HEK293 (cell line): Measurements from ENCODE around the gene FAM241A.
"Not testable (repeated sequence)": the region's sequence is repeated elsewhere in the genome, so short reads cannot be mapped to it uniquely, and the experiment has no call there.

Experiments
- CTCF ChIA-PET: fragments of 350-600 bp; formaldehyde crosslinking; extraction: SDS; loops from one replicate; lab custom pipeline; 2021; ENCODE audit warnings: antibody characterized with exemption; lab: Yijun Ruan, JAX
- POLR2A ChIA-PET: fragments of 300-600 bp; formaldehyde crosslinking; extraction: SDS; loops from one replicate; lab custom pipeline; 2020; ENCODE audit warnings: antibody characterized with exemption, inconsistent platforms; lab: Yijun Ruan, JAX
- H3K27ac ChIP-seq: fragments of 200-500 bp; sonication (Bioruptor generic); 2 replicates; pipeline ENCODE4 v1.5.1; 2014; ENCODE audit warnings: low read depth, low read length, control low read depth, inconsistent platforms; ENCODE audit errors: extremely low read depth
- H3K36me3 ChIP-seq, 2 experiments: fragments of 200-500 bp in 1 of 2; sonication (Bioruptor generic) in 1 of 2; 1 replicate in 1 of 2; 2 replicates in 1 of 2; pipeline ENCODE4 v1.5.1; 2014 to 2017; ENCODE audit warnings: inconsistent platforms in 2 of 2, low read length in 2 of 2; ENCODE audit not compliant: control insufficient read depth in 2 of 2, insufficient read depth in 1 of 2
- H3K4me1 ChIP-seq: fragments of 200-500 bp; sonication (Bioruptor generic); 2 replicates; pipeline ENCODE4 v1.5.1; 2014; ENCODE audit warnings: mild to moderate bottlenecking, low read length, inconsistent platforms; ENCODE audit not compliant: control insufficient read depth, insufficient read depth
- H3K4me3 ChIP-seq: 2 replicates; pipeline ENCODE4 v1.5.1; 2011; ENCODE audit warnings: low read depth, mild to moderate bottlenecking, control low read depth, low read length, moderate library complexity
- H3K9me3 ChIP-seq: fragments of 200-500 bp; sonication (Bioruptor generic); 2 replicates; pipeline ENCODE4 v1.5.1; 2014; ENCODE audit warnings: low read depth, low read length, inconsistent platforms; ENCODE audit not compliant: control insufficient read depth, insufficient read depth
- EGR2 ChIP-seq: fragments of 450-650 bp; formaldehyde crosslinking; IDR thresholded peaks from 2 replicates; pipeline ENCODE4 v1.5.1; 2016; ENCODE audit warnings: low read depth, missing biosample characterization, missing genetic modification characterization
- GLIS2 ChIP-seq: fragments of 450-650 bp; formaldehyde crosslinking; IDR thresholded peaks from 2 replicates; pipeline ENCODE4 v1.5.1; 2016; ENCODE audit warnings: missing biosample characterization, missing genetic modification characterization
- HOXA7 ChIP-seq: sonication (generic); formaldehyde crosslinking; IDR thresholded peaks from 2 replicates; pipeline ENCODE4 v1.8.1; 2022; ENCODE audit warnings: missing genetic modification reagents, borderline replicate concordance
- KLF1 ChIP-seq: fragments of 450-650 bp; formaldehyde crosslinking; IDR thresholded peaks from 2 replicates; pipeline ENCODE4 v1.5.1; 2016; ENCODE audit warnings: missing biosample characterization, missing genetic modification characterization
- SP3 ChIP-seq: fragments of 450-650 bp; formaldehyde crosslinking; IDR thresholded peaks from 2 replicates; pipeline ENCODE4 v1.5.1; 2016; ENCODE audit warnings: missing biosample characterization, missing genetic modification characterization
- ZBTB1 ChIP-seq: fragments of 450-650 bp; formaldehyde crosslinking; IDR thresholded peaks from 2 replicates; pipeline ENCODE4 v1.5.1; 2016; ENCODE audit warnings: missing biosample characterization, missing genetic modification characterization
- ZBTB11 ChIP-seq: fragments of 450-650 bp; formaldehyde crosslinking; conservative IDR thresholded peaks from 2 replicates; pipeline ENCODE4 v1.5.1; 2016; ENCODE audit warnings: low read depth, missing biosample characterization, missing genetic modification characterization
- ZBTB8A ChIP-seq: fragments of 450-650 bp; formaldehyde crosslinking; IDR thresholded peaks from 2 replicates; pipeline ENCODE4 v1.5.1; 2016; ENCODE audit warnings: missing biosample characterization, missing genetic modification characterization
- ZEB2 ChIP-seq: fragments of 450-650 bp; formaldehyde crosslinking; IDR thresholded peaks from 2 replicates; pipeline ENCODE4 v1.5.1; 2016; ENCODE audit warnings: missing biosample characterization, missing genetic modification characterization
- ZFP69B ChIP-seq: fragments of 450-650 bp; formaldehyde crosslinking; IDR thresholded peaks from 2 replicates; pipeline ENCODE4 v1.5.1; 2016; ENCODE audit warnings: missing biosample characterization, missing genetic modification characterization
- ZNF10 ChIP-seq: fragments of 450-650 bp; formaldehyde crosslinking; IDR thresholded peaks from 2 replicates; pipeline ENCODE4 v1.5.1; 2017; ENCODE audit warnings: missing biosample characterization, missing genetic modification characterization
- ZNF112 ChIP-seq: fragments of 450-650 bp; formaldehyde crosslinking; IDR thresholded peaks from 2 replicates; pipeline ENCODE4 v1.5.0; 2017; ENCODE audit warnings: missing biosample characterization, missing genetic modification characterization
- ZNF133 ChIP-seq: fragments of 450-650 bp; formaldehyde crosslinking; IDR thresholded peaks from 2 replicates; pipeline ENCODE4 v1.5.1; 2016; ENCODE audit warnings: missing biosample characterization, missing genetic modification characterization
- ZNF146 ChIP-seq: fragments of 450-650 bp; formaldehyde crosslinking; IDR thresholded peaks from 2 replicates; pipeline ENCODE4 v1.5.1; 2016; ENCODE audit warnings: missing biosample characterization, missing genetic modification characterization
- ZNF280D ChIP-seq: fragments of 450-650 bp; formaldehyde crosslinking; IDR thresholded peaks from 2 replicates; pipeline ENCODE4 v1.5.1; 2016; ENCODE audit warnings: missing biosample characterization, missing genetic modification characterization
- ZNF311 ChIP-seq: fragments of 450-650 bp; formaldehyde crosslinking; IDR thresholded peaks from 2 replicates; pipeline ENCODE4 v1.5.1; 2017; ENCODE audit warnings: missing biosample characterization, missing genetic modification characterization, borderline replicate concordance
- ZNF449 ChIP-seq: fragments of 450-650 bp; formaldehyde crosslinking; IDR thresholded peaks from 2 replicates; pipeline ENCODE4 v1.5.1; 2017; ENCODE audit warnings: missing biosample characterization, mild to moderate bottlenecking, missing genetic modification characterization, moderate library complexity
- ZNF48 ChIP-seq: fragments of 450-650 bp; formaldehyde crosslinking; IDR thresholded peaks from 2 replicates; pipeline ENCODE4 v1.5.1; 2016; ENCODE audit warnings: missing biosample characterization, missing genetic modification characterization
- ZNF623 ChIP-seq: fragments of 450-650 bp; formaldehyde crosslinking; IDR thresholded peaks from 2 replicates; pipeline ENCODE4 v1.5.1; 2016; ENCODE audit warnings: missing biosample characterization, missing genetic modification characterization
- ZNF660 ChIP-seq: fragments of 450-650 bp; IDR thresholded peaks from 2 replicates; pipeline ENCODE4 v1.5.1; 2018; ENCODE audit warnings: missing biosample characterization, mild to moderate bottlenecking, missing genetic modification characterization
- ZSCAN4 ChIP-seq: fragments of 450-650 bp; formaldehyde crosslinking; IDR thresholded peaks from 2 replicates; pipeline ENCODE4 v1.5.1; 2017; ENCODE audit warnings: missing biosample characterization, missing genetic modification characterization

FAM241A gene

DNA sequence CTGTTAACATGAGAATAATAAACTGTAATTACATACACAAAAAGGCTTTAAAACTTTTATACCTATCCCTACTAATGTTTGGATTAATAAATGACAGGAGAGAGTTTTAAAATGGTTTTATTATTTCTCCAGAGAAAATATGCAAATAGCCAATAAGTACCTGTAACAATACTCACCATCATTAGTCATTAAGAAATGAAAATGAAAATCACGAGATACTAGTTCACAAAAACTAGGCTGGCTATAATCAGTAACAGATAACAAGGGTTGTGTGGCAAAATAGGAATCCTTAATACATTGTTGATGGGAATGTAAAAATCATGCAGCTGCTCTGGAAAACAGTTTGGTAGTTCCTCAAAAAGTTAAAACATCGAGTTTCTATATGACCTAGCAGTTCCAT lies 61.2 kb downstream of the FAM241A start (continued):
- no peak for TF ChIP-seq GLIS2 (tag by site-specific recombination)

GRCh38 chr4:112208137-112209095 lies 63.2 kb downstream of the FAM241A start:
- POLR2A ChIA-PET, H3K4me3 ChIP-seq, CTCF ChIA-PET, H3K9me3 ChIP-seq, H3K27ac ChIP-seq, H3K36me3 ChIP-seq, H3K4me1 ChIP-seq: not testable (repeated sequence)

GRCh38 chr4:112210777-112211176 lies 65.5 kb downstream of the FAM241A start:
- Histone ChIP-seq H3K9me3 (no peaks in the 10 kb centered on the region), H3K36me3 (no peaks in the 10 kb centered on the region)
- TF ChIP-seq ZBTB1 (tag by site-specific recombination) (no peak), EGR2 (tag by site-specific recombination) (no peak), HOXA7 (CRISPR knock-in tag) (no peak), SP3 (tag by site-specific recombination) (no peak), ZBTB11 (no peak), ZNF146 (tag by site-specific recombination) (no peak), ZNF48 (no peak), ZNF112 (no peak), ZNF660 (no peak), ZBTB8A (no peak), ZNF449 (tag by site-specific recombination) (no peak)
- TF ChIP-seq, all 188 proteins: peak for 0
- ChIA-PET CTCF (interaction anchor here (0.6 to 1.1 kb wide), 3 partner anchors 11 to 34 kb away, joined by 3 read pairs; no protein-coding TSS in a partner anchor), POLR2A (no interaction called here)
- no peaks in the 10 kb centered on the region for H3K4me1 ChIP-seq
- H3K27ac ChIP-seq = no peak overlapping the region
- H3K4me3 ChIP-seq = no peak overlapping the region

GRCh38 chr4:112213091-112213490 lies 67.8 kb downstream of the FAM241A start:
- Histone ChIP-seq H3K36me3 (no peaks in the 10 kb centered on the region), H3K9me3 (no peaks in the 10 kb centered on the region), H3K4me1 (no peaks in the 10 kb centered on the region), H3K27ac (no peak overlapping the region), H3K4me3 (no peak overlapping the region)
- CTCF ChIA-PET = interaction anchor here (0.6 kb wide), 1 partner anchor 332 kb away, joined by 3 read pairs; no protein-coding TSS in a partner anchor
- POLR2A ChIA-PET = interaction anchor here (0.6 to 0.7 kb wide), 2 partner anchors 9 to 19 kb away, joined by 3 to 4 read pairs; partner anchors contain the start of gene AP1AR
- TF ChIP-seq ZNF623 (tag by site-specific recombination) = no peak
- TF ChIP-seq ZNF311 (tag by site-specific recombination) = no peak
- no peak for TF ChIP-seq ZNF280D (tag by site-specific recombination)
- TF ChIP-seq ZSCAN4 = no peak
- no peak for TF ChIP-seq KLF1 (tag by site-specific recombination)
- TF ChIP-seq ZFP69B (tag by site-specific recombination) = no peak
- no peak for TF ChIP-seq ZNF133 (tag by site-specific recombination)
- no peak for TF ChIP-seq ZEB2 (tag by site-specific recombination)
- no peak for TF ChIP-seq ZNF10 (tag by site-specific recombination)
- no peak for TF ChIP-seq ZNF112
